C4-2B (cell line): Measurements from ENCODE around the gene ENTPD6.

Experiments
- H3K27ac ChIP-seq: fragments of 450-650 bp; 2 replicates; pipeline ENCODE4 v1.5.1; 2017
- ZFX ChIP-seq: fragments of 450-650 bp; IDR thresholded peaks from 2 replicates; pipeline ENCODE4 v1.6.1; 2017
- TF ChIP-seq, protein P1 (sequence below): fragments of 450-650 bp; conservative IDR thresholded peaks from 2 replicates; pipeline ENCODE4 v1.5.1; 2017; ENCODE audit warnings: mild to moderate bottlenecking

The ENTPD6 gene

DNA sequence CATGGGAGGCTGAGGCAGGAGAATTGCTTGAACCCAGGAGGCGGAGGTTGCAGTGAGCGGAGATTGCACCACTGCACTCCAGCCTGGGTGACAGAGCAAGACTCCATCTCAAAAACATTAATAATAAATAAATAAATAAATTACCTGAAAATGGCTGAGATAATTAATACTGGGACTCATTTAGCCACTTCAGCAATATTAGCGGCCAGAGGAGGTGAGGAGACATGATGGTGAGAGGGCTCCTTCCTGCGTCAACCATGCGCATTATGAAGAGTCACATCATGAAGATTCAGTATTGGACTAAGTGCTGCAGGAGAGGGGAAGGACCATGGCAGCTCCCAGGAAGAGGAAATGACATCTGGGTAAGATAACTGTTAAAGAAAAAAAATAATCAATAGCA is 49.5 kb downstream of the ENTPD6 start:
- no peak overlapping the region for H3K27ac ChIP-seq
- TF ChIP-seq, protein P1, sequence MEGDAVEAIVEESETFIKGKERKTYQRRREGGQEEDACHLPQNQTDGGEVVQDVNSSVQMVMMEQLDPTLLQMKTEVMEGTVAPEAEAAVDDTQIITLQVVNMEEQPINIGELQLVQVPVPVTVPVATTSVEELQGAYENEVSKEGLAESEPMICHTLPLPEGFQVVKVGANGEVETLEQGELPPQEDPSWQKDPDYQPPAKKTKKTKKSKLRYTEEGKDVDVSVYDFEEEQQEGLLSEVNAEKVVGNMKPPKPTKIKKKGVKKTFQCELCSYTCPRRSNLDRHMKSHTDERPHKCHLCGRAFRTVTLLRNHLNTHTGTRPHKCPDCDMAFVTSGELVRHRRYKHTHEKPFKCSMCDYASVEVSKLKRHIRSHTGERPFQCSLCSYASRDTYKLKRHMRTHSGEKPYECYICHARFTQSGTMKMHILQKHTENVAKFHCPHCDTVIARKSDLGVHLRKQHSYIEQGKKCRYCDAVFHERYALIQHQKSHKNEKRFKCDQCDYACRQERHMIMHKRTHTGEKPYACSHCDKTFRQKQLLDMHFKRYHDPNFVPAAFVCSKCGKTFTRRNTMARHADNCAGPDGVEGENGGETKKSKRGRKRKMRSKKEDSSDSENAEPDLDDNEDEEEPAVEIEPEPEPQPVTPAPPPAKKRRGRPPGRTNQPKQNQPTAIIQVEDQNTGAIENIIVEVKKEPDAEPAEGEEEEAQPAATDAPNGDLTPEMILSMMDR, result no peak
- no peak for TF ChIP-seq ZFX

DNA sequence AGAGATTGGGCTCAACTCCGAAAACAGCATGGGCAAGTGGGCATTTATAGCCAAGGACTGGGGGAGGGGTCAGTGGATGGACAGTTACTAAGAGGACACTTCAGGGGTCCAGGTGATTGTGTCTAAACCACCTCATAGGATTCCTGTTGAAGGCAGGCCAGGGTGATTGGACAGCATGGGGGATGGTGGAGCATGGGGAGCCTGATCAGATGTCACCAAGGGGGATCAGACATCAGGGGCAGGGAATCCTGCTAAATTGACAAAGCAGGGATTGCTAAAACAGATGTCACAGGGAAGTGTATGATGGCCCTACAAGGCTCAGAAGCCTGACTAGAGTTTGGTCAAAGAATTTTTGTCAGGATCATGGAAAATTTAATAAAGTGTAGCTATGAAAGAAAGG is 49.9 kb downstream of the ENTPD6 start:
- H3K27ac ChIP-seq, result no peak overlapping the region
- TF ChIP-seq, protein P1, result no peak
- TF ChIP-seq ZFX, result no peak

DNA sequence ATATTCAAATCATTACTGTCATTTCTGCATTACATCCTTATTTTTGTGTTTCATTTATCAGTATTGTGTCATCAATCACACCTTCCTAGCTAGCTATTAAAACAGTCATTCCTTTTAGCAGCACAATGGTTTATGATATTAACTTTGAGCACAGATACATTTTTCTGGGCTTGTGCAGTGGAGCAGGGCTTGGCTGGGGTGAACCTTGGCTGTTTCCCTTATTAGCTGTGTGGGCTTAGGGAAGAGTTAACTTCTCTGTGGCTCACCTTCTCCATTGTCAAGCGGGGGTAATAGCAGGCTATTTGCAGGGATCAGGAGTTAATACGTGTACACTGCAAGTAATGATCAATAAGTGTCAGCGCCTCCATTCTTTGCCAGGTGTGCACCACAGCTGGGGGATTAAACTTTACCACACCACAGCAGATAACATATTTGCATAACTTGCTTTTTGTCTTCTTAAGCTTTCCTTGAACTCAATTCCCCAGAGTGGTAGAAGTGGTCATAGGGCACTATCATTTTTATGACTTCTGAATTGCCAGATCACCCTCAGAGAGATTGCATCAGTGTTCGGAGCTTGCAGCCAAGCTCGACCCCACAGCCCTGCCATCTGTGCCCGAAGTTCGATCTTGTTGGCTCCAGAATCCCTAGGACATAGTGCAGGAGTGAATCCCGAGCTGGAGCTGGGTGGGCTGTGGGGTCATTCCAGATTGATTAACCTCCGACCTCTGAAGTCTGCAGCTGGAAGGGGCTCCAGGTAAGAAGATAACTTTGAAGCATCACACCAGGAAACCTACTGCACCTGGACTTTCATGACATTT is 50.9 kb downstream of the ENTPD6 start:
- peak overlapping the region; percentile 93; the same call in 1 of the 2 replicates for H3K27ac ChIP-seq
- no peak for TF ChIP-seq ZFX
- TF ChIP-seq, protein P1, result no peak

DNA sequence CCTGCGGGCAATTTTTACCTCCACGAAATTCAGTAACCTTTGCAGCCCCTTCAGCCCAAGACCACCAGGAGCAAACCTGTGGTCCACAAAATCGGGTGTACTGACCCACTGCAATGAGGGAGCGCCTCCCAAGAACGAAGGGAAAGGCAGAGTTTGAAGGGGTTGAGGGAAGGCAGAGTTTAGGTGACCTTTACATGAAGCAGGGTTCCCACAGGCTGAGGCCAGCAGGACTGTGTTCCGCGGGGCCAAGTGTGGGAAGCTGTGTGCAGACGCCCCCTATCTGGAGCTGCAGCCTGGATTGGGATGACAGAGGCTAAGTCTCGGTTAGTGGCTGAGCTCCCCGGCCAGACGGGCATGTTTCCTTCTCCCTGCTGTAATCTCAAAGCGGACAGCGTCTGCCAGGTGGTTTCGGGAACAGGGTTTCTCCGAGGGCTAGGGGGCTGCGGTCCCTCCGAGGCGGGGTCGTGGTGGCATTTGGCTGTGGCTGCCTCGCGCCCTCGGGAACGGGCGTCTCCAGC is 51.5 kb downstream of the ENTPD6 start:
- no peak for TF ChIP-seq ZFX
- TF ChIP-seq, protein P1, result peak; percentile 28
- peak overlapping the region; percentile 93 for H3K27ac ChIP-seq

DNA sequence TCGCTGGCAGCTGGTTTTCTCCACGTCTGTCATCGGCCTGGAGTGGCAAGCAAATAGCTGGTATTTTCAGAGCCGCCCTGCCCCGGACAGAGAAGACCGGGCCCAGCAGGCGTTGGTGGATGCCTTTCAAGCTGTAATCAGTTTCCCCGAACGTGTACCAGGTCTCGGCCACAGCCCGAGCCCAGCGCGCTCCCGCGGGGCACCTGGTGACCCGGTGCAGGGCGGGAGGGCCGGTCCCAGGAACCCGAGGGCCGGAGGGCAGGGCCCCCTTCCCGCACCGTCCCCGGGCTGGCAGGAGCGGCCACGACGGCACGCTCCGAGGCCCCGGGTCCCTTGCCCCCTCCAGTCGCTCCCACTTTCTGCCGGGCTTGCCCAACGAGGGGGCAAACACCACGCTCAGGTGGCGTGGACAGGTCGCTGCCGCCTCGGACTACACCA is 52.0 kb downstream of the ENTPD6 start:
- peak overlapping the region; percentile 93 for H3K27ac ChIP-seq
- TF ChIP-seq, protein P1, result no peak
- TF ChIP-seq ZFX, result peak; percentile 54; the same call in 1 of the 2 replicates

DNA sequence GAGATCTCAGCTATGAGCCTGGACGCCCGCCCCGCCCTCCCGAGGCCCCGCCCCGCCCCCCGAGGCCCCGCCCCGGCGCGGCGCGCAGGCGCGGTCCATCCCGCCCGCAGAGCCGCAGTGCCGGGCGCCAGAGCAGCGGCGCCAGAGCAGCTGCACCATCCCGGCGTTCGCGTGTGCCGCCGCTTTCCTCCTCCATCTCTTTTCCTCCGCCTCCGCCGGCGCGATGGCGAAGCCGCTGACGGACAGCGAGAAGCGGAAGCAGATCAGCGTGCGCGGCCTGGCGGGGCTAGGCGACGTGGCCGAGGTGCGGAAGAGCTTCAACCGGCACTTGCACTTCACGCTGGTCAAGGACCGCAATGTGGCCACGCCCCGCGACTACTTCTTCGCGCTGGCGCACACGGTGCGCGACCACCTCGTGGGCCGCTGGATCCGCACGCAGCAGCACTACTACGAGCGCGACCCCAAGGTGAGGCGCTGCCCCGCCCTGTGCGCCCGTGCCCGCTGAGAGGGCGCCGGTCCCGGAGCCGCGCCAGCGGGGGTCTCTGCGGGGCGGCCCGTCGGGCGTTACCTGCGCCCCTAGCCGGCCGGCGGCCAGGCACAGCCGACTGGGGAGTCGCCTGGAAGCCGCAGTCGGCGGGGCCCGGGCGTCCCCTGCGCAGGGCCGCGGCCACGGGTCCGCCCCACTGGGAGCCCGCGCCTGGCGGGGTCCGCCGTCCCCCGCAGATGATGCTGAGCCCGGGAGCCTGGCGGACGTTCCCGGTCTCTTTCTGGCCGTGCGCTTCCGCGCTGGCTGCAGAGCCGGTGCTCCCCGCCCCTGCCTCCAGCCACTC is 52.7 kb downstream of the ENTPD6 start, which contains the start of gene PYGB:
Gene PYGB, plus strand, starts transcription at position 130 of the 830 bp plus-strand sequence. Its CDS starts 94 bp downstream, at position 224.
- TF ChIP-seq, protein P1, result no peak
- TF ChIP-seq ZFX, result peak; percentile 32; the same call in 1 of the 2 replicates
- H3K27ac ChIP-seq, result peak within 1 kb of the TSS; percentile 93
